ENCODE data around the gene MAMDC4.

GRCh38 chr9:136832581-136832980 is 19.6 kb upstream of the MAMDC4 start:
- TF ChIP-seq CTCF (optimal IDR thresholded peaks at IDR 0.05 in 1 of 3, IDR thresholded peaks at IDR 0.05 in 1 of 3, conservative IDR thresholded peaks at IDR 0.05 in 1 of 3; ENCODE audit: extremely low read depth in 1 of 3, insufficient read depth in 2 of 3, low read length in 3 of 3) (no peak), EZH2 (IDR thresholded peaks at IDR 0.05; ENCODE audit: low read length) (no peak)

All from keratinocyte (primary cell).